GM23338 (cell line): ENCODE data around the gene ZHX3. TPM values are rescaled to one million over a fixed set of nuclear protein-coding genes. Genes with fewer than 3 reads are reported as not detected.

Experiments
- ATAC-seq: fragments of 200-7000 bp; cut with Tn5 transposase; 3 replicates; pipeline ENCODE4 v1.9.1; 2020
- DNase-seq: peaks from one replicate; pipeline ENCODE4 v3.0.0-alpha.2; 2015; ENCODE audit warnings: low spot score
- H2AFZ ChIP-seq: fragments of 200-600 bp; sonication (generic); 2 replicates; pipeline ENCODE4 v1.8.0; 2016; ENCODE audit warnings: antibody characterized with exemption, mild to moderate bottlenecking, moderate library complexity
- H3F3A ChIP-seq: fragments of 200-600 bp; sonication (generic); replicated peaks from 2 replicates; pipeline ENCODE4 v1.8.0; 2017; ENCODE audit warnings: antibody characterized with exemption, mixed run types, low read depth
- H3K27ac ChIP-seq: fragments of 200-600 bp; sonication (generic); 2 replicates; pipeline ENCODE4 v1.6.1; 2016; ENCODE audit warnings: low read depth
- H3K27me3 ChIP-seq: fragments of 200-600 bp; sonication (generic); 2 replicates; pipeline ENCODE4 v1.8.0; 2016; ENCODE audit warnings: mild to moderate bottlenecking, mixed run types, moderate library complexity; ENCODE audit not compliant: insufficient read depth
- H3K36me3 ChIP-seq: fragments of 200-600 bp; sonication (generic); 2 replicates; pipeline ENCODE4 v1.8.0; 2016; ENCODE audit warnings: mild to moderate bottlenecking; ENCODE audit not compliant: insufficient read depth
- H3K4me1 ChIP-seq: fragments of 200-600 bp; sonication (generic); 2 replicates; pipeline ENCODE4 v1.8.0; 2016; ENCODE audit warnings: mild to moderate bottlenecking, moderate library complexity; ENCODE audit not compliant: insufficient read depth
- H3K4me2 ChIP-seq: fragments of 200-600 bp; sonication (generic); 2 replicates; pipeline ENCODE4 v1.7.1; 2017; ENCODE audit warnings: mixed run types
- H3K4me3 ChIP-seq: fragments of 200-600 bp; sonication (generic); 2 replicates; pipeline ENCODE4 v1.6.1; 2016; ENCODE audit warnings: mixed run types
- H3K79me2 ChIP-seq: fragments of 200-600 bp; sonication (generic); replicated peaks from 2 replicates; pipeline ENCODE4 v1.8.0; 2017; ENCODE audit warnings: mild to moderate bottlenecking; ENCODE audit not compliant: insufficient read depth
- H3K9me2 ChIP-seq: fragments of 200-600 bp; sonication (generic); 2 replicates; pipeline ENCODE4 v1.8.0; 2017; ENCODE audit not compliant: insufficient read depth
- H4K20me1 ChIP-seq: fragments of 200-600 bp; sonication (generic); replicated peaks from 2 replicates; pipeline ENCODE4 v1.8.0; 2017; ENCODE audit warnings: mild to moderate bottlenecking; ENCODE audit not compliant: insufficient read depth
- H3K27ac Mint-ChIP-seq: 2 replicates; pipeline ENCODE4 v1.8.0; 2020; ENCODE audit warnings: inconsistent platforms, mild to moderate bottlenecking, moderate library complexity, mixed read lengths
- H3K27me3 Mint-ChIP-seq: 3 replicates; pipeline ENCODE4 v1.8.0; 2022; ENCODE audit warnings: low read depth, mild to moderate bottlenecking, moderate library complexity, mixed read lengths, inconsistent platforms; ENCODE audit not compliant: insufficient read depth, poor library complexity
- H3K36me3 Mint-ChIP-seq: 3 replicates; pipeline ENCODE4 v1.8.0; 2021; ENCODE audit warnings: low read depth, mild to moderate bottlenecking, inconsistent platforms, moderate library complexity, mixed read lengths
- H3K4me1 Mint-ChIP-seq: 3 replicates; pipeline ENCODE4 v1.8.0; 2020; ENCODE audit warnings: mild to moderate bottlenecking, inconsistent platforms, mixed read lengths
- H3K4me3 Mint-ChIP-seq: 3 replicates; pipeline ENCODE4 v1.8.0; 2021; ENCODE audit warnings: moderate library complexity, mild to moderate bottlenecking, inconsistent platforms, mixed read lengths
- H3K9me3 Mint-ChIP-seq: 3 replicates; pipeline ENCODE4 v1.8.0; 2020; ENCODE audit warnings: moderate library complexity, mild to moderate bottlenecking, inconsistent platforms, mixed read lengths
- ETS1 ChIP-seq: IDR thresholded peaks from 2 replicates; pipeline ENCODE4 v1.6.1; 2016; ENCODE audit warnings: antibody characterized with exemption
- EZH2 ChIP-seq: fragments of 200-600 bp; sonication (generic); IDR thresholded peaks from one replicate; pipeline ENCODE4 v1.8.0; 2017; ENCODE audit warnings: antibody characterized with exemption, mild to moderate bottlenecking, low read depth; ENCODE audit not compliant: unreplicated experiment
- JUNB ChIP-seq: IDR thresholded peaks from one replicate; pipeline ENCODE4 v1.6.1; 2016; ENCODE audit warnings: antibody characterized with exemption; ENCODE audit not compliant: unreplicated experiment
- NANOG ChIP-seq: IDR thresholded peaks from 2 replicates; pipeline ENCODE4 v1.6.1; 2016; ENCODE audit warnings: antibody characterized with exemption, borderline replicate concordance
- POLR2AphosphoS5 ChIP-seq: IDR thresholded peaks from 2 replicates; pipeline ENCODE4 v1.6.1; 2016; ENCODE audit warnings: antibody characterized with exemption, low read depth
- STAT1 ChIP-seq: IDR thresholded peaks from one replicate; pipeline ENCODE4 v1.6.1; 2016; ENCODE audit warnings: antibody characterized with exemption; ENCODE audit not compliant: unreplicated experiment
- ZNF114 ChIP-seq: fragments of 250-450 bp; sonication (Bioruptor Pico); IDR thresholded peaks from 2 replicates; pipeline ENCODE4 v1.5.0; 2020; ENCODE audit warnings: mild to moderate bottlenecking, moderate library complexity
- ZNF331 ChIP-seq: fragments of 250-450 bp; sonication (Bioruptor Pico); IDR thresholded peaks from 2 replicates; pipeline ENCODE4 v1.5.0; 2020; ENCODE audit warnings: low read depth, mild to moderate bottlenecking, moderate library complexity
- polyA plus RNA-seq: library from polyadenylated mRNA; unstranded; fragments of >200 nt; fragmentation: Nextera tagmentation; extraction: Ambion mirVana; gene quantifications from 2 replicates; pipeline ENCODE4 v1.2.1, GENCODE V29; 2016
- total RNA-seq: library from RNA; depleted of rRNA; stranded (reverse); fragments of >200 nt; shearing (Covaris generic); gene quantifications from 2 replicates; pipeline ENCODE4 v1.2.3, GENCODE V29; 2014
- TF ChIP-seq, protein P1 (sequence below): fragments of 250-450 bp; sonication (Bioruptor Pico); IDR thresholded peaks from 2 replicates; pipeline ENCODE4 v1.5.0; 2020; ENCODE audit warnings: mild to moderate bottlenecking, moderate library complexity
- TF ChIP-seq, protein P2 (sequence below), 2 experiments: fragments of 200-600 bp in 1 of 2; sonication (generic) in 1 of 2; conservative IDR thresholded peaks; 2 replicates each; pipeline versions ENCODE4 v1.5.1 to v1.6.1; 2016 to 2017; ENCODE audit warnings: antibody characterized with exemption in 2 of 2, low read depth in 2 of 2, mild to moderate bottlenecking in 2 of 2, moderate library complexity in 1 of 2

The ZHX3 gene
- total and polyA plus RNA-seq, 2 experiments from 2014 or later: 1.7 to 2.8 TPM

GRCh38 chr20:41222703-41223102, 94.8 kb downstream of the ZHX3 start (continued):
- TF ChIP-seq, protein P1, sequence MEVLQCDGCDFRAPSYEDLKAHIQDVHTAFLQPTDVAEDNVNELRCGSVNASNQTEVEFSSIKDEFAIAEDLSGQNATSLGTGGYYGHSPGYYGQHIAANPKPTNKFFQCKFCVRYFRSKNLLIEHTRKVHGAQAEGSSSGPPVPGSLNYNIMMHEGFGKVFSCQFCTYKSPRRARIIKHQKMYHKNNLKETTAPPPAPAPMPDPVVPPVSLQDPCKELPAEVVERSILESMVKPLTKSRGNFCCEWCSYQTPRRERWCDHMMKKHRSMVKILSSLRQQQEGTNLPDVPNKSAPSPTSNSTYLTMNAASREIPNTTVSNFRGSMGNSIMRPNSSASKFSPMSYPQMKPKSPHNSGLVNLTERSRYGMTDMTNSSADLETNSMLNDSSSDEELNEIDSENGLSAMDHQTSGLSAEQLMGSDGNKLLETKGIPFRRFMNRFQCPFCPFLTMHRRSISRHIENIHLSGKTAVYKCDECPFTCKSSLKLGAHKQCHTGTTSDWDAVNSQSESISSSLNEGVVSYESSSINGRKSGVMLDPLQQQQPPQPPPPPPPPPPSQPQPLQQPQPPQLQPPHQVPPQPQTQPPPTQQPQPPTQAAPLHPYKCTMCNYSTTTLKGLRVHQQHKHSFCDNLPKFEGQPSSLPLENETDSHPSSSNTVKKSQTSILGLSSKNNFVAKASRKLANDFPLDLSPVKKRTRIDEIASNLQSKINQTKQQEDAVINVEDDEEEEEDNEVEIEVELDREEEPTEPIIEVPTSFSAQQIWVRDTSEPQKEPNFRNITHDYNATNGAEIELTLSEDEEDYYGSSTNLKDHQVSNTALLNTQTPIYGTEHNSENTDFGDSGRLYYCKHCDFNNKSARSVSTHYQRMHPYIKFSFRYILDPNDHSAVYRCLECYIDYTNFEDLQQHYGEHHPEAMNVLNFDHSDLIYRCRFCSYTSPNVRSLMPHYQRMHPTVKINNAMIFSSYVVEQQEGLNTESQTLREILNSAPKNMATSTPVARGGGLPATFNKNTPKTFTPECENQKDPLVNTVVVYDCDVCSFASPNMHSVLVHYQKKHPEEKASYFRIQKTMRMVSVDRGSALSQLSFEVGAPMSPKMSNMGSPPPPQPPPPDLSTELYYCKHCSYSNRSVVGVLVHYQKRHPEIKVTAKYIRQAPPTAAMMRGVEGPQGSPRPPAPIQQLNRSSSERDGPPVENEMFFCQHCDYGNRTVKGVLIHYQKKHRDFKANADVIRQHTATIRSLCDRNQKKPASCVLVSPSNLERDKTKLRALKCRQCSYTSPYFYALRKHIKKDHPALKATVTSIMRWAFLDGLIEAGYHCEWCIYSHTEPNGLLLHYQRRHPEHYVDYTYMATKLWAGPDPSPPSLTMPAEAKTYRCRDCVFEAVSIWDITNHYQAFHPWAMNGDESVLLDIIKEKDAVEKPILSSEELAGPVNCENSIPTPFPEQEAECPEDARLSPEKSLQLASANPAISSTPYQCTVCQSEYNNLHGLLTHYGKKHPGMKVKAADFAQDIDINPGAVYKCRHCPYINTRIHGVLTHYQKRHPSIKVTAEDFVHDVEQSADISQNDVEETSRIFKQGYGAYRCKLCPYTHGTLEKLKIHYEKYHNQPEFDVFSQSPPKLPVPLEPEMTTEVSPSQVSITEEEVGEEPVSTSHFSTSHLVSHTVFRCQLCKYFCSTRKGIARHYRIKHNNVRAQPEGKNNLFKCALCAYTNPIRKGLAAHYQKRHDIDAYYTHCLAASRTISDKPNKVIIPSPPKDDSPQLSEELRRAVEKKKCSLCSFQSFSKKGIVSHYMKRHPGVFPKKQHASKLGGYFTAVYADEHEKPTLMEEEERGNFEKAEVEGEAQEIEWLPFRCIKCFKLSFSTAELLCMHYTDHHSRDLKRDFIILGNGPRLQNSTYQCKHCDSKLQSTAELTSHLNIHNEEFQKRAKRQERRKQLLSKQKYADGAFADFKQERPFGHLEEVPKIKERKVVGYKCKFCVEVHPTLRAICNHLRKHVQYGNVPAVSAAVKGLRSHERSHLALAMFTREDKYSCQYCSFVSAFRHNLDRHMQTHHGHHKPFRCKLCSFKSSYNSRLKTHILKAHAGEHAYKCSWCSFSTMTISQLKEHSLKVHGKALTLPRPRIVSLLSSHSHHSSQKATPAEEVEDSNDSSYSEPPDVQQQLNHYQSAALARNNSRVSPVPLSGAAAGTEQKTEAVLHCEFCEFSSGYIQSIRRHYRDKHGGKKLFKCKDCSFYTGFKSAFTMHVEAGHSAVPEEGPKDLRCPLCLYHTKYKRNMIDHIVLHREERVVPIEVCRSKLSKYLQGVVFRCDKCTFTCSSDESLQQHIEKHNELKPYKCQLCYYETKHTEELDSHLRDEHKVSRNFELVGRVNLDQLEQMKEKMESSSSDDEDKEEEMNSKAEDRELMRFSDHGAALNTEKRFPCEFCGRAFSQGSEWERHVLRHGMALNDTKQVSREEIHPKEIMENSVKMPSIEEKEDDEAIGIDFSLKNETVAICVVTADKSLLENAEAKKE (CRISPR knock-in tag): no peak
- TF ChIP-seq ZNF331 (no peak), JUNB (no peak), ETS1 (no peak), ZNF114 (no peak), NANOG (no peak), STAT1 (no peak)

- H3K4me1 Mint-ChIP-seq: no peaks in the 10 kb centered on the region
- H3K4me3 Mint-ChIP-seq: no peak overlapping the region
- Histone ChIP-seq H3K27ac (no peak overlapping the region), H3K4me3 (no peak overlapping the region), H3K4me2 (no peak overlapping the region), H3K27me3 (no peaks in the 10 kb centered on the region), H3K9me2 (no peaks in the 10 kb centered on the region), H3K79me2 (no peaks in the 10 kb centered on the region), H4K20me1 (no peaks in the 10 kb centered on the region), H3K4me1 (no peaks in the 10 kb centered on the region), H3F3A (no peaks in the 10 kb centered on the region), H3K36me3 (no peaks in the 10 kb centered on the region), H2AFZ (no peak overlapping the region)
- no peak for DNase-seq
- ATAC-seq: no peak
- H3K27me3 Mint-ChIP-seq: no peaks in the 10 kb centered on the region
- no peak overlapping the region for H3K27ac Mint-ChIP-seq
- no peaks in the 10 kb centered on the region for H3K9me3 Mint-ChIP-seq
- no peaks in the 10 kb centered on the region for H3K36me3 Mint-ChIP-seq
- TF ChIP-seq NANOG (no peak), EZH2 (no peak), ETS1 (no peak), ZNF331 (no peak), ZNF114 (no peak), POLR2AphosphoS5 (no peak), STAT1 (no peak)
- TF ChIP-seq, protein P2, sequence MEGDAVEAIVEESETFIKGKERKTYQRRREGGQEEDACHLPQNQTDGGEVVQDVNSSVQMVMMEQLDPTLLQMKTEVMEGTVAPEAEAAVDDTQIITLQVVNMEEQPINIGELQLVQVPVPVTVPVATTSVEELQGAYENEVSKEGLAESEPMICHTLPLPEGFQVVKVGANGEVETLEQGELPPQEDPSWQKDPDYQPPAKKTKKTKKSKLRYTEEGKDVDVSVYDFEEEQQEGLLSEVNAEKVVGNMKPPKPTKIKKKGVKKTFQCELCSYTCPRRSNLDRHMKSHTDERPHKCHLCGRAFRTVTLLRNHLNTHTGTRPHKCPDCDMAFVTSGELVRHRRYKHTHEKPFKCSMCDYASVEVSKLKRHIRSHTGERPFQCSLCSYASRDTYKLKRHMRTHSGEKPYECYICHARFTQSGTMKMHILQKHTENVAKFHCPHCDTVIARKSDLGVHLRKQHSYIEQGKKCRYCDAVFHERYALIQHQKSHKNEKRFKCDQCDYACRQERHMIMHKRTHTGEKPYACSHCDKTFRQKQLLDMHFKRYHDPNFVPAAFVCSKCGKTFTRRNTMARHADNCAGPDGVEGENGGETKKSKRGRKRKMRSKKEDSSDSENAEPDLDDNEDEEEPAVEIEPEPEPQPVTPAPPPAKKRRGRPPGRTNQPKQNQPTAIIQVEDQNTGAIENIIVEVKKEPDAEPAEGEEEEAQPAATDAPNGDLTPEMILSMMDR (conservative IDR thresholded peaks at IDR 0.05; ENCODE audit: low read depth in 2 of 2): no peak
These were observed 95.2 kb downstream of the ZHX3 start for GRCh38 chr20:41222296-41222695.
